Activated CD8-positive, alpha-beta memory T cell treated with anti-CD3 and anti-CD28 coated beads for 24 hours (primary cell): Measurements from ENCODE around the gene TOMM5.

ENCODE experiments used
- DNase-seq: peaks from one replicate; pipeline ENCODE4 v3.0.0-alpha.2; 2020

Gene TOMM5

DNA sequence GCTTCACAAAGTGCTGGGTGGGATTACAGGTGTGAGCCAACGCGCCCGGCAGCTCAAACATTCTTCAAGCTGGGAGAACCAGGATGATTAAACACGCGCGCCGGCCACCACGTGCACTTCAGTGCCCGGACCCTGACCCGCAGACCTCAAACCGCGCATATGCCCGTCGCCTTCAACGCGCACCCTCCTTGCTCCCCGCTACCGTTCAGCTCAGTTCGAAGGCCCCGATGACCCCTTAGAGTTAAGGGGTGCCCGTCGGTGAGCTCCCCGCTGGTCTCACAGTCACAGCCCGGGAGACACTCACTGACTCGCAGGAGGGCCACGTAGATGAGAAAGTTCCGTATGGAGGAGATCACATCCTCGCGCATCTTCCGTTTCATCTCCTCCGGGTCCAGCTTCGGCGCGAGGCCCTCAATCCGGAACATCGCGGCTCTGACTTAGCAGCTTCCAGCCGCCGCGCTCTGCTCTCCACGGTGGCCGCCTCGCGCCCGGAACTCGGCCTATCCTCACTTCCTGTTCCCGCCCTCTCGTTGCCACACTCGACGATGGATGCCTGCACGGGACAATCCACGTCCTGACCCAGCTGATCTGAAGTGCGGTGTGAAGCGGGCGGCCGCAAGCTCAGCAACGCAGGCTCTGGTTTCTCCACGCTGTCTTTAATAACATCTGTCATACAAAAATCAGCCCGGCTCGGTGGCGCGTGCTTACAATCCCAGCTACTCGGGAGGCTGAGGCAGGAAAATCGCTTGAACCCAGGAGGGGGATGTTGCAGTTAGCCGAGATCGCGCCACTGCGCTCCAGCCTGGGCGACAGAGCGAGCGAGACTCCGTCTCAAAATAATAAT lies at the start of gene TOMM5:
Gene TOMM5, minus strand, starts transcription at position 490 of the 844 bp plus-strand sequence. Its CDS starts 65 bp downstream, at position 425.
- peak; percentile 94 for DNase-seq

DNA sequence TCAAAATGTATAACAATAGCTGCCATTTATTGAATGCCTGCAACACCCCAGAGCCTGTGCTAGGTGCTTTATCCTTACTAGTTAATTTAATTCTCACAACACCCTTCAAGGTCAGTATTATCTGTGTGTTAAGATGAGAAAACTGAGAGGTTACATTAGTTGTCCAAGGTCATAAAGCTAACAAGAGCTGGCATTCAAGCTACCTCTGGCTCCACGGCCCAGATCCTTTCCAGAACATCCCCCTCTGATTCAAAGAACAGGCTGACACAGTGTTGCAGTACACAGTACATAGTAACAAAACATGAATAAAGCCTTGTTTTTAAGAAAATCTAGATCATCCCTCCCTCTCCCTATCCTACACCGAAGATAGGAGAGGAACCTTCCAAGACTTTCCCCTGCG lies 48.9 kb upstream of the TOMM5 start:
- DNase-seq: no peak

DNA sequence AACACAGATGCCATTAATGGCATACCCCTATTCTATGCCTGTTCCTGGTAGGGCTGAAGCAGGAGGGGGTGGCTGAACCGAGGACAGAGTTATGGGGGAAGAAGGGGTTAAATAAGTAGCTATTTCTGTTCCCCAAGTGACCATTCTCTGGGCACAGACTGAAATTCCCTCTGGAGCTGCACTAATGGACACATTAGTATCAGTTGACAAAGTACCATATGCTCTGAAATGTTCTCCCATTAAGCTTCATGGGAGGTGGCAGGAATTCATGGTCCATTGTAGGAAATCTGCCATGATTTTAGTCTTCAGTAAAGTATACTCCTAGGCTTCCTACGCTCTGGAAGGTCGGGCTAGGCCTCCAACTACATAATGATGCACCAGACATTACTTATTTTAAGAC lies 47.8 kb upstream of the TOMM5 start:
- DNase-seq: no peak

DNA sequence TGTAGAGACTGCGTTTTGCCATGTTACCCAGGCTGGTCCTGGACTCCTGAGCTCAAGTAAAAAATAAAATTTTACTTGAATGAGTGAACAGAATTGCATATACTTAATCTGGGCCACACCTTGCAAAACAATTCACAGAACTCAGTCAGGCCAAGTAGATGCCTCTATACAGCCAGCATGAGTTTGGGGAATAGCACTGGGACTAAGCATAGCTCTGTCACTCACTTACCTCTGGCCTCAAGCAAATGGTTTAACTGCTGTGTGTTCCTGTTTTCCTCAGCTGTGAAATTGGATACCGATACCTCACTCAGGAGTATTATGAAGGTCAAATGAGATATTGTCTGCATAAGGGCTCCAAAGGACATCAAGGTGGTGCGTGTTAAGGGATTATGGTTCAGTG lies 47.4 kb upstream of the TOMM5 start:
- DNase-seq: no peak

DNA sequence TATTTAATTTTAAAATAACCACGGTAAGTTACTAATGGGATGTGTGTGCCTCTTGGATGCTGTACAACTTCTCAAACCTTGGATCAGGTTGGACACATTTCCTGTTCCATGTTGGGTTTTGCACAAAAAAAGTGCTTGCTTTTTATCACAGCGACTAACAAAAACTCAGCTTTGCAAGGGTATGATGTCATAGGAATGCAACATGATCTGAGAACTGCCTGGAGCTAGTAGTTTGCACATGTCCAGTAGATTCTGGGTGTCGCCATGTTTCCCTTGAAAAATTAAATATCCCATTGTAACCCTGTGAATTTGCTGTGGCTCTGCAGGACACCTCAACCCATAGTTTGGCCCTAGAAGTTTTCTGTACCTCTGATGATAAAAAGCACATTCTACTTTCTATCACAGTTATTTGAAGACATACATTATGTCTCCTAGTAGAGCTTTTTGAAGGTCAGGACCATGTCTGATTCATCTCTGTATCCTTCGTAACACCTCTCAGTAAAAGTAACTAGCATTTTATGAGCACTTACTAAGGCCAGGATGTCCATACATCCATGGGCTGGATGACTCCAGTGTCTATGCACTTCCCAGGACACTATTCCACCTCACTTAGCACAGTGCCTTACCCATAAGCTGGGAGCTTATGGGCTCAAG lies 46.8 kb upstream of the TOMM5 start:
- no peak for DNase-seq

DNA sequence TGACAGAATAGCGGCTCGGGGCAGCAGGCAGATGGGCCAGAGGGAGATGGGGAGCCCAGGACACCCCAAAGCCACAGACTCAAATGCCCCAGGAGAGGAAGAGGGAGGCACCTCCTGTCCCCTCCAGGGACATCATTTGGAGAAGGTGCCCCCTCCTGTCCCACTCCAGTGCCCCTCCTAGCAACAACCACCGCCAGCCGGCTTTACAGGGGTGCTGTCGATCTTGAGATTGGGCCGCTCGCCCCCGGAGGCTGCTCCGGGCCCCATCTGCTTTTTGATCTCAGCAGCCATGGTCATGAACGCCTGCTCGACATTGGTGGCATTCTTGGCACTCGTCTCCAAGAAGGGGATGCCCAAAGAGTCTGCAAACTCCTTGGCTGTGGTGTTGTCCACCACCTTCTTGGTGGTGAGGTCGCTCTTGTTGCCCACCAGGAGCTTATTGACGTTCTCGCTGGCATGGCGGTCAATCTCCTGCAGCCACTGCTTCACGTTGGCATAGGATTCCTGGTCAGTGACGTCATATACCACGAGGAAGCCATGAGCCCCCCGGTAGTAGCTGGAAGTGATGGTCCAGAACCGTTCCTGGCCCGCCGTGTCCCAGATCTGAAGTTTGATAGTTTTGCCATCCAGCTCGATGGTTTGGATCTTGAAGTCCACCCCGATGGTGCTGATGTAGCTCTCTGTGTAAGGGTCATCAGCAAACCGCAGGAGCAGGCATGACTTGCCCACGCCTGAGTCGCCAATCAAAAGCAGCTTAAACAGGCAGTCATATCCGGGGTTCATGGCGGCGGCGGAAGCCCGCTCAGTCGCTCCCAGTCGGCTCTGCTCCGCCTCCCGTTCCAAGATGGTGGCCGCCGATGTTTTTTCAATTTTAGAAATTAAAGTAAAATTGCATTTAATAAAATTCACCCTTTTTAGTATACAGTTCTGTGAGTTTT lies 44.4 kb upstream of the TOMM5 start:
- DNase-seq: no peak

DNA sequence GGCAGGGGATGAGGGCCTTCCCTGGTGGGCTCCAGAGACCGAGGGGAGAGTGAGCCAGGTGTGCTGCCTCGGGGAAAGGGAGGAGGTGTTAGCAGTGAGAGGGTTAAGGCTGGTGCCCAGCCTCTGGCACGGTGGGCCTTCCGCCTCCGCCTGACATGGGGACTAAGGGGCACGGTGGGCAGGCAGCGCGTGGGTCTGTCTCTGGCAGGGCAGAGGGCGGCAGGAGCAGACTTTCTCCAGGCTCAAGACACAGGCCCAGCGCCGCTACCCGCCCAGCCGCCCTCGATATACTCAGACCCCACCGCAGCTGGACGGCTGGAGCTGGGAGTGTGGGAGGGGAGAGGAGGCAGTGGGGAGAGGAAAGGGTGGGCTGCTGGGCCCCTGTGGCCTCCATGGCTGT lies 43.4 kb upstream of the TOMM5 start:
- DNase-seq: no peak

DNA sequence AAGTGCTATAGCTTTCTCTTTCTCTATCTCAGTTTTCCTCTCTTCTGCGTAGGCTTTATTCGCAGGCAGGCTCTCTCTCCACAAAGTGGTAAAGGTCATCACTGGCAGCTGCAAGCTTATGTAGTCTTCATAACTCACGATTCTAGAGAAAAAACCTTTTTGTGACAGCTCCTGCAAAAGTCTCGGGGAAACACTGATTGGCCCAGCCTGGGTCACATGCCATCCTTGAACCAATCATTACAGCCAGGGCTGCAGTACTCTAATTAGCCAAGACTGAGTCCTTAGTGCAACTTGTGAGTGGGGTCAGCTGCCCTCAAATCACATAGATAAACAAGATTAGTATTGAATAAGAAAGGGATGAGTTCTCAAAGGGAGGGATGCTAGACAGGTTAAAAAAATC lies 40.1 kb upstream of the TOMM5 start:
- no peak for DNase-seq

DNA sequence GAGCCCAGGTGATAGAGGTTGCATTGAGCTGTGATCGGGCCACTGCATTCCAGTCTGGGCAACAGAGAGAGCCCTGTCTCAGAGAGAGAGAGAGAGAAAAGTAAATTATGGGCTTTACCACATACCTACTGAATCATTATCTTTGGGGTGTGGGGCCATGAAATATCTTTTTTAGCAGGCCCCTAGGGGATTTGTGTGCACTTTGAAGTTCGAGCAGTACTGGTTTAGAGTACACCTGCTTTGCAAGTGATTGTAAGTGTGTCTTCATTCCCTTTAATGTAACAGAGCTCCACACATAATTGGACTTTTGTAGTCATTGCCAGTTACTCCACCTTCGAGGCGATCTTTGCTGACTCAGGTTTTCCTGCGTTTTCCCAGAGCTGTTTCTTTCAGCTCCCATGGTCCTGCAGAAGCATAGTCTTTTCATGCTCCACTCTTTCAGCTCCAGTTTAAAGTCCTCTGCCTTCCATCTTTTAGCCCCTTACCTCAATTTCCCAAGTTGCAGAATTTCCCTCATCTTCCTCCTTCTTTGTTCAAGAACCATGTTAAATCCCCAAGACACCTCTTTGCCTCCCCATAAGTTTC lies 34.4 kb upstream of the TOMM5 start:
- DNase-seq: no peak

DNA sequence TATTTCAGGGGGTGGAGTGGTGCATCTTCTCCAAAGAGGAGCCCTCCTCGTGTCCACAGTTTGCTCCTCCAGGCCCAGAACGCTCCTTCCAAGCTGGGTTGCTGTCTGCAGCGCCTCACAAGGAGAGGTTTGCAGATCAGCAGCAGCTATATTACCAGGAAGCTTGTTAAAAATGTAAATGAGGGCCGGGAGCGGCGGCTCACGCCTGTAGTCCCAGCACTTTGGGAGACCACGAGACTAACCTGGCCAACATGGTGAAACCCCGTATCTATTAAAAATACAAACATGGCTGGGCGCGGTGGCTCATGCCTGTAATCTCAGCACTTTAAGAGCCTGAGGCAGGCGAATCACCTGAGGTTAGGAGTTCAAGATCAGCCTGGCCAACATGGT lies 33.4 kb upstream of the TOMM5 start:
- no peak for DNase-seq

DNA sequence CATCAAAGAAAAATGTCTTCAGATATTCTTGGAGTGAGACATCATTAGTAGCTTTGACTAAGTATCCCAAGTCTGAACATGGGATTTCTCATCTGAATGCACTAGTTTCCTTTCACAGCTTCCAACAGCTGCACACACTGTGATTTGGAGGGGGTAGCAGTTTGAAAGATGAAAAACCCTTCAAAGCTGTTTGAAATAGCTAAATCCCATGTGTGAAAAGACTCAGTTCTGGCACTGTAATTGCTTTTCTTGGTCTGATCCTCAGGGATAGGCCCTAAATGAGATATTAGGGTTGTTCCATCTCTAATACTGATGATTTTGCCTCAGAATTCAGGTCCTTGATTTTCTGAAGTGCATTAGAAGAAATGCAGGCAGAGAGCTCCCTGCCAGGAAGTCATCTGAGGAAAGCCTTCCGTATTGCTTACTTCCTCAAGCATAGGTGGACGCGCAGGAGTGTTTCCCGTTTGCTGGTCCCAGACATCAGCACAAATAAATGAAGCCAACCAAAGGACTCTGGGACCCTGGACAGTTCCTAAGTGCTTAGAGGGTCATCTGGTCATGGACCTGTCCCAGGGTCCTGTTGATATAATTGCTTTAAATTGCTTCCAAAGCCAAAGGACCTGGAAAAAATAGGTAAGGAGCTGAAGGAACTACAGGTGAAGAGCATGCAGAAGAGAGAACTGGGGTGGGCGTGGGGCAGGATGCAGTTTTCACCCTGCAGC lies 32.8 kb upstream of the TOMM5 start:
- DNase-seq: no peak

DNA sequence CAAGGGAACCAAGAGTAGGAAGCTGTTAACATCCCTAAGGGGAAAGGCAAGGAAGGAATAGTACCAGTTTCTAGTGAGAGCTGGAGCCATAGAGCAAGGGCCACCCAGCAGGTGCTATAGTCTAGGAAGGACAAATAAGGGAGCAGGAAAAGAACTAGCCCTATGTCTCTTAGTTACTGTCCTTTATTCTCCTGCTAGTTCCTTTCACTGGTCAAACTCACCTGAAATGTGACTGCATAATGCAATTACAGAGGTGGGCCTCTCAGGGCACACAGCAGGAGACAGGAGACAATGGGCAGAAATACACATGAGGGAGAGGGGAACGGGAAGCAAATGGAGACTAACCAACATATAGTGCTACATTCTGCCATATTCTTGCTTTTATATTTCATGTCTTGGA lies 31.7 kb upstream of the TOMM5 start:
- no peak for DNase-seq

DNA sequence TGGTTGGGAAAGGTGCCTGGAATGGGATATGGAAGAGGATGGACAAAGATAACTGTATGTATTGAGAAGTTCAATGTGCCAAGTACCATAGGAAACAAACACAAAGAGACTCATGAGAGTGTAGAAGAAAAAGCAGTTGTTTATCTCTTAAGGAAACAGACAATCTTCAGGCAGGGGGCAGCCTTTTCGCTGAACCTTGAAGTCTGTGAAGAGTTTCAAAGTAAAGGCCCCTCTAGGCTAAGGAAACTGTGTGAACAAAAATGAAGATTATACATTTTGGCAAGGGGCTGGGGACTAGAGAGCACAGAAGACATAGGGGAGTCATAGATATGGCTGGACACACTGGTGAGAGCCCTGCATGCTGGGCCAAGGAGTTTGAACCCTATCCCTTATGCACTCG lies 30.9 kb upstream of the TOMM5 start:
- DNase-seq: no peak

DNA sequence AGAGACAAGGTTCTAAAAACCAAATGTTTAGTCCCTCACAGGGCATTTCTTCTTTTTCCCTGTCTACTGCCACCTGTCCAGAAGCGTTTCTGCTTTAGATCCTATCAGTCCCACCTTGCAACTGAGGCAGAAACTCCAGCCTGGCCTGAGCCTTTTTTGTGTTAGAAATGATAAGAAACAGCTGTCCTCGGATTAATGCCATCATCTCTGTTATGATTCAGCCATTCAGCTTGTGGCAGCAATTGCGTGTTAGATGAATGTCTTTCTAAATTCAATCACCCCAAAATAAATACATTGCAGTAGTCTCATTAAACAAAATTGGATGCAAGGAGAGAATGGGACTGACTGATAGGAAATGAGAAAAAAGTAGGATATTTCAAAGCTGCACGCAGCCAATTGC lies 30.1 kb upstream of the TOMM5 start:
- no peak for DNase-seq

DNA sequence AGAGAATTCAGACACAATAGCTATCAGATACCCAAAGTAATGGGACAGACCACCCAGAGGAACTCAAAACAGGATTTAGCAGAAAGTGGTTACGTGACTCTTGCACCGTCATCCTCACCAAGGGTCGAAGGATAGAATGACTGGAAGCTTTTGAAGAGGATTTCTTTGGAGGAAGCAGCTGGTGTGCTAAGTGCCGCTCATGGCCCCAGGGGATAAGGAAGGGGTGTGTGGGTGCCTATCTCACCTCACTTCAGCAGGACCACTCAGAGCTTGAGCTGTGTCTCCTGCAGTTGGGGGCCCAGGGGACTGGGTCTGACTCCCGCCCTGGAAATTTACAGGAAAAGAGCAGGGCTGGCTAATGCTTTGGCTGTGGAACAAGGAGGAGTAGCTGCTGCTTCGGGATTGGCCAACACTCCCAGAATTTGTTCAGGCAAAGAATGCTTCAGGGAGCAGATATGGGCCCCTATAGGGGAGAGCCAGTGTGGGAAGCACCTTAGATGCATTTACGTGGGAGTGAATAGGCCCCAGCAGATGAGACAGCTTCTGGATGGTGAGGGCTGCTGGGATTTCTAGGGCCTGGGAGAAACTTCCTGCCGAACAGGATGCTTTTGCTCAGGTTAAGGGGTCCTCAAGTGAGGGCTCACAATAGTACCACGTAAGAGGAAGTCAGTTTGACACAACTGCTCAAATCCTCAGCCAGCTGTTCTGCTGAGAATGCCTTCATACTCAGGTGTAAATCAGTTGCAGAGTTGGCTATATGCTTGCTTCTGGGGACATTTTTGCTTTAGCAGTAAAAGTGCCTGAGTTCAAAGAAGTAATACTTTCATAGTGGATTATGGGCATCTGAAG lies 29.1 kb upstream of the TOMM5 start:
- no peak for DNase-seq

DNA sequence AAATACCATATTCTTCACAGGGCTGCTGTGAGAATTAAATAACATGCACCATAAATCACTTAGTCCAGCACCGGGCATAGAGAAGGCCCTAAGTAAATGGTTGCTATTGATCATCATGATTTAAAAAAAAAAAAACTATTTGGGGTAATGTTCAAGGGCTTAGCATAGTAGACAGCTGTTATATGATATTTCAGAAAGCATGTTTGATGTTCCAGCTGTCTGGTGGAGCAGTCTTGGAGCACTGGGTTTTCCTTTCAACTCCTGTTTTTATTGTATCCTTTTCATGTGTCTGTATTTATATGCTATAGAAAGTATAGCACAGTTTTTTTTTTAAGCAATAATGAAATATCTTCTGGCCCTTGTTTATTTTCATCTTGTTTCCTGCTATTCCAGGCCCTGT lies 28.0 kb upstream of the TOMM5 start:
- no peak for DNase-seq

DNA sequence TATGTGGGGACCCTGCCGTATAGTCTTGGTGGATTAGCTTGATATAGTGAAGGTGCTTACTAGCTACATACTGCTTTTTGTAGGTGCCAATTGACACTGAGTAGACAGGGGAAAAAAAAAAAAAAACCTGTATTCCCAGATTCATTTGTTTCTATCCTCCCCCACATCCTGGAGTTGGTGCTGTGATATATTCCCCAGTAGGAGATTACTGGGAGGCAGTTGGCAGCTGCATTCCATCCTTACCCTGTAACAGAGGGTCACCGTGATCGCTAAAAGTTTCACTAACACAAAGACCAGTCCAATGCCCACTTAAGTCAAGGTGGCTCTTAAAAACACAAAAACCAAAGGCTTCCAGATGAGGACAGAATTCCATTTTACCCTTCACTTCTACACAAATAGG lies 27.4 kb upstream of the TOMM5 start:
- no peak for DNase-seq

DNA sequence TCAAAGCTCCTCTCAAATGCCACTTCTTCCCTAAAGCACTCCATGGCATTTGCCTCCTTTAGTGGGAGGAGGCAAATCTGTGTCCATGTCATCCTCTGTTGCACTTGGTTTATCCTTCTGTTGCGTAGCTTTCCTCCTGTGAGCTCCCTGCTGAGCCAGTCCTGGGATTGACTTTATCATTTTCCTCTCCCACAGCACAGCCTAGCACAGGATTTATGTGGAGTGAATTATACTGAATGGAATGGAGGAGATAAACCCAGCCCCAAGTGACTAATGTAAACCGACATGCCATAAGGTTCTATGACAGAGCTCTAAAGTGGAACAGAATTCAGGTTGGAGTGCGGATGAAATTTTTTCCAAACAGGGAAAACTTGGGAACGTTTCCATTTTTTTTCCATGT lies 26.4 kb upstream of the TOMM5 start:
- DNase-seq: no peak

DNA sequence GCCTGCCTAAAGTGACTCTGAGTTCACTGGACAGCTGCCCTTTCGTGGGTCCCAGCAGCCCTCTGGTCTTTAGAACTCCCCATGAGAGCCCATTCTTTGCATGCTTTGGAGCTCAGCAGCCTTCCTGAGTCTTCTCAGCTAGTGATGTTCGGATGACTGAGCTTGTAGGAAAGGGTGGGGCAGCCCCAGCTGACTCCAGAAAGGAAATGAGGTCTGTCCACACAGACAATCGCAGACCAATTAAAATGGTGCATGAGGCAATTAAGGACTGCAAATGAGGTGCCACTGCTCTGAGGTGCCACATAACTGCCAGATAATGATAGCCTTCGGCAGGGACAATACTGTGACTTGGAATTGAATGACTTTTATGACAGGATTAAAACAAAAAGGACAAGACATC lies 25.4 kb upstream of the TOMM5 start:
- DNase-seq: no peak

DNA sequence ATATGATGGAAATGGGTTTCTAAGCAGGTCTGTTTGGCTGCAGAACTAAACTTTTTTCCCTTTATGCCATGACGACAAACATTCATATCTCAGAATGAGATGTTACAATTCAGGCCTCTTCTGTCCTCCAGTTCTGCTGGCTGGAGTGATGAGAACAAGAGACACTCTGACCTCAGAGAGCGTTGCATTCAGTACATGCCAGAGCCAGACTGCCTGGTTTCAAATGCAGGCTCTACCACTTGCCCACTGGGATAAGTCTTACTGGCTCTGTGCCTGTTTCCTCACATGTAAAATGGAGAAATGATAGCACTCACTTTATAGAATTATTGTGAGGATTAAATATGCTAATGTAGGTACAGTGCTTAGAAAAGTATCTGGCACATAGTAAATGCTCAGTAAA lies 24.8 kb upstream of the TOMM5 start:
- no peak for DNase-seq

DNA sequence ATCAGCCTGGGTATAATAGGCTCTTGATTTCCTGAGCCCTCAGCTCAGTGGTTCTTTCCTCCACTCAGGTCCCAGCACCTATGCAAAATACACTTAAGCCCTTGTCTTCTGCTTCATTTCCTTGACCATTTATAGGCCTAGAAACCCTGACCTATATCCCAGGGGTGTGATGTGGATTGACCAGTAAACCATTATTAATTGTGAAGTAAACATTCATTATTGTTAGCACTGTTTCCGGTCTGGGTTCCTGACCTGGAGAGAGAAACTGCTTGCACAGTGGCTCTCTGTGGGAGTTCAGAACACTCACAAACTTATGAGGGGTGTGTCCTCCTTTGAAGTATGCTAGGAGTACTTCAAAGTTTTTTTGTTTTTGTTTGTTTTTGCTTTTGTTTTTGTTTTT lies 19.6 kb upstream of the TOMM5 start:
- no peak for DNase-seq

DNA sequence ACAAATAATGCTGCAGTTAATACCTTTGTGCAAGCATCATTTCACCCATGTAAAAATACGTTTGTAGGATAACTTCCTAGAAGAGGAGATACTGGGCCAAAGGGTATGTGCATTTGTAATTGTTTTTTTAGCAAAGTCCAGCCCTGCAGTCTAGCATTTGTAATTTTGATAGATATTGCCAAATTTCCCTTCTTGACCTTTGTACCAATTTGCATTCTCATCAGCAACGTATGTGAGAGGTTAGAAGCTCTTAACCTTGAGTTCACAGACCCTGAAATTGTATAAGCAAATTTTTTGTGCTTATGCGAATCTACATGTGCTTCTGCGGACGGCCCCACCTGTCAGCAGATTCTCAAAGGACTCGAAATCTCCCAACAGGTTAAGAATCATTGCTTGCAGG lies 18.6 kb upstream of the TOMM5 start:
- DNase-seq: no peak
